Measurements from ENCODE around the gene CHAF1B.

GRCh38 chr21:36451506-36451905 is 66.3 kb downstream of the CHAF1B start:
- TF ChIP-seq CTCF (IDR thresholded peaks at IDR 0.05) (no peak), POLR2A (IDR thresholded peaks at IDR 0.05) (no peak)

Data from prostate gland (tissue), 2 donors.